ENCODE results near the gene DDX56.
"Not testable (repeated sequence)": the region's sequence is repeated elsewhere in the genome, so short reads cannot be mapped to it uniquely, and the experiment has no call there.

DDX56 gene

DNA sequence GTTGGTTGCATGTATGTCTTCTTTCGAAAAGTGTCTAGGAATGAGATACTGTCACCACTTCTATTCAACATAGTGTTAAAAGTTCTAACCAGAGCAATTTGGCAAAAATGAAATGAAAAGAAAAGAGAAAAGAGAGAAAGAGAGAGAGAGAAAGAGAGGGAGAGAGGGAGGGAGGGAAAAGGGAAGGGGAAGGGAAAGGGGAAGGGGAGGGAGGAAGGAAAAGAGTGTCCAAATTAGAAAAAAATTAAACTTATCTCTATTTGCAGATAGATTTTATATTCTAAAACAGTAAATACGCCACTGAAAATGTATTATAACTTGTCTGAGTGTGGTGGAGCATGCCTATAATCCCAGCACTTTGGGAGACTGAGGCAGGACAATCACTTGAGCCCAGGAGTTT lies 16.2 kb downstream of the DDX56 start:
- H3K36me3 ChIP-seq (ENCODE audit: control insufficient read depth in 1 of 2, insufficient read depth in 2 of 2, low read length in 2 of 2), result no peaks in the 10 kb centered on the region
- no peak overlapping the region for H3K27ac ChIP-seq (ENCODE audit: low read length)
- H3K4me3 ChIP-seq (ENCODE audit: low read depth in 1 of 2, low read length in 2 of 2), result no peak overlapping the region
- no peaks in the 10 kb centered on the region for H3K9me3 ChIP-seq (ENCODE audit: control insufficient read depth in 1 of 2, low read length in 2 of 2)
- H3K27me3 ChIP-seq (ENCODE audit: low read depth, low read length), result no peaks in the 10 kb centered on the region
- H3K4me1 ChIP-seq (ENCODE audit: control insufficient read depth in 1 of 2, insufficient read depth in 2 of 2, low read length in 2 of 2), result no peaks in the 10 kb centered on the region

DNA sequence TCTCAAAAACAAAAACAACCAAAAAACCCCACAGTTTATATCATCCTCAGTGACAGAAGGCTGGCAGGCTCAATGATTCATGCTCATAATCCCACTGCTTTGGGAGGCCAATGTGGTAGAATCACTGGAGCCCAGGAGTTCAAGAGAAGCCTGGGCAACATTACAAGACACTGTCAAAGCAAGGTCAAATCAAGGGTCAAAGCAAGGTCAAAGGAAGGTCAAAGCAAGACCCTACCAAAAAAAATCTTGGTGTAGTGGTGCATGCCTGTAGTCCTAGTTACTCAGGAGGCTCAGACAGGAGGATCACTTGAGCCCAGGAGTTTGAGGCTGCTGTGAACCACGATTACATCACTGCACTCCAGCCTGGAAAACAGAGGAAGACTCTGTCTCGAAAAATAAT lies 18.4 kb downstream of the DDX56 start:
- no peaks in the 10 kb centered on the region for H3K4me1 ChIP-seq (ENCODE audit: control insufficient read depth in 1 of 2, insufficient read depth in 2 of 2, low read length in 2 of 2)
- no peaks in the 10 kb centered on the region for H3K36me3 ChIP-seq (ENCODE audit: control insufficient read depth in 1 of 2, insufficient read depth in 2 of 2, low read length in 2 of 2)
- H3K27me3 ChIP-seq (ENCODE audit: low read depth, low read length), result no peaks in the 10 kb centered on the region
- H3K27ac ChIP-seq (ENCODE audit: low read length), result no peak overlapping the region
- no peak overlapping the region for H3K4me3 ChIP-seq (ENCODE audit: low read depth in 1 of 2, low read length in 2 of 2)
- H3K9me3 ChIP-seq (ENCODE audit: control insufficient read depth in 1 of 2, low read length in 2 of 2), result no peaks in the 10 kb centered on the region

DNA sequence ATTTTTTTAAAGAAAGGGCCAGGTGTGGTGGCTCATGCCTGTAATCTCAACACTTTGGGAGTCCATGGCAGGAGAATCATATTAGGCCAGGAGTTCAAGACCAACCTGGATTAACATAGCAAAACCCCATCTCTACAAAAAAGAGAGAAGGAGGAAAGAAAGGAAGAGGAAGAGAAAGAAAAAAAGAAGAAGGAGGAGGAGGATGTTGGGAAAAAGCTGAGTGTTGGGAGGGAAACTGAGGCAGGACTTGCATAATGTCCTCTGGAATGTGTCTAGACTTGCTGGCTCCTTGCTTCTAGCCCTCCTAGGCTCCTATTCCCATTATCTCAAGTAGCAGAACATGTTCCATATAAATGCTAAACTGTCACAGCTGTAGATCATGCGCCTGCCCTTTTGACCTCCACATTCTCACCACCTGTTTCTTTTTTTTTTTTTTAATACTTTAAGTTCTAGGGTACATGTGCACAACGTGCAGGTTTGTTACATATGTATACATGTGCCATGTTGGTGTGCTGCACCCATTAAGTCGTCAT lies 21.2 kb downstream of the DDX56 start:
- not testable (repeated sequence) for H3K27ac ChIP-seq (ENCODE audit: low read length); H3K36me3 ChIP-seq (ENCODE audit: control insufficient read depth in 1 of 2, insufficient read depth in 2 of 2, low read length in 2 of 2); H3K9me3 ChIP-seq (ENCODE audit: control insufficient read depth in 1 of 2, low read length in 2 of 2); H3K4me1 ChIP-seq (ENCODE audit: control insufficient read depth in 1 of 2, insufficient read depth in 2 of 2, low read length in 2 of 2); H3K27me3 ChIP-seq (ENCODE audit: low read depth, low read length); H3K4me3 ChIP-seq (ENCODE audit: low read depth in 1 of 2, low read length in 2 of 2)

DNA sequence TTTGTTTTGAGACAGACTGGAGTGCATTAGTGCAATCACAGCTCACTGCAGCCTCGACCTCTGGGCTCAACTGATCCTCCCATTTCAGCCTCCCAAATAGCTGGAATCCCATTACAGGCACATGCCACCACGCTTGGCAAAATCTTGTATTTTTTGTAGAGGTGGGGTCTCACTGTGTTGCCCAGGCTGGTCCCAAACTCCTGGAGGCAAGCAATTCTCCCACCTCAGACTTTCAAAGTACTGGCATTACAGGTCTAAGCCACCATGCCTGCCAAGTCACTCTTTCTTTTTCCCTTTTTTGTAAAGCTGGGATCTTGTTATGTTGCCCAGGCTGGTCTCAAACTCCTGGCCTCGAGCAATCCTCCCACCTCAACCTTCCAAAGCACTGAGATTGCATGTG lies 24.3 kb downstream of the DDX56 start:
- Histone ChIP-seq H3K9me3 (ENCODE audit: control insufficient read depth in 1 of 2, low read length in 2 of 2) (no peaks in the 10 kb centered on the region), H3K4me3 (ENCODE audit: low read depth in 1 of 2, low read length in 2 of 2) (no peak overlapping the region), H3K27ac (ENCODE audit: low read length) (no peak overlapping the region), H3K27me3 (ENCODE audit: low read depth, low read length) (no peaks in the 10 kb centered on the region), H3K36me3 (ENCODE audit: control insufficient read depth in 1 of 2, insufficient read depth in 2 of 2, low read length in 2 of 2) (no peaks in the 10 kb centered on the region), H3K4me1 (ENCODE audit: control insufficient read depth in 1 of 2, insufficient read depth in 2 of 2, low read length in 2 of 2) (no peaks in the 10 kb centered on the region)

DNA sequence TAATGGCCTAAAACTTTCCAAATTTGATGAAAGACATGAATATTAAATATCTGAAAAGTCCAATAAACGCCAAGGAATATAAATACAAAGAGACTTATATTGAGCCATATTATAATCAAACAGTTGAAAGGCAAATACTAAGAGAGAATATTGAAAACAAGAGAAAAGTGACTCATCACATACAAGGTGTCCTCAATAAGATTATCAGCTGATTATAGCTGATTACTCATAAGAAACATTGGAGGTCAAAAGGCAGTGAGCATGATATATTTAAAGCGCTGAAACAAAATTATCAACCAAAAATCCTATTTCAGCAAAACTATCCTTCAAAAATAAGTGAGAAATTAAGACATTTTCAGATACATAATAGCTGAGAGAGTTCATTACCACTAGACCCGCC lies 24.8 kb downstream of the DDX56 start:
- H3K27me3 ChIP-seq (ENCODE audit: low read depth, low read length), result no peaks in the 10 kb centered on the region
- no peaks in the 10 kb centered on the region for H3K9me3 ChIP-seq (ENCODE audit: control insufficient read depth in 1 of 2, low read length in 2 of 2)
- H3K4me1 ChIP-seq (ENCODE audit: control insufficient read depth in 1 of 2, insufficient read depth in 2 of 2, low read length in 2 of 2), result no peaks in the 10 kb centered on the region
- no peak overlapping the region for H3K4me3 ChIP-seq (ENCODE audit: low read depth in 1 of 2, low read length in 2 of 2)
- H3K36me3 ChIP-seq (ENCODE audit: control insufficient read depth in 1 of 2, insufficient read depth in 2 of 2, low read length in 2 of 2), result no peaks in the 10 kb centered on the region
- H3K27ac ChIP-seq (ENCODE audit: low read length), result no peak overlapping the region

DNA sequence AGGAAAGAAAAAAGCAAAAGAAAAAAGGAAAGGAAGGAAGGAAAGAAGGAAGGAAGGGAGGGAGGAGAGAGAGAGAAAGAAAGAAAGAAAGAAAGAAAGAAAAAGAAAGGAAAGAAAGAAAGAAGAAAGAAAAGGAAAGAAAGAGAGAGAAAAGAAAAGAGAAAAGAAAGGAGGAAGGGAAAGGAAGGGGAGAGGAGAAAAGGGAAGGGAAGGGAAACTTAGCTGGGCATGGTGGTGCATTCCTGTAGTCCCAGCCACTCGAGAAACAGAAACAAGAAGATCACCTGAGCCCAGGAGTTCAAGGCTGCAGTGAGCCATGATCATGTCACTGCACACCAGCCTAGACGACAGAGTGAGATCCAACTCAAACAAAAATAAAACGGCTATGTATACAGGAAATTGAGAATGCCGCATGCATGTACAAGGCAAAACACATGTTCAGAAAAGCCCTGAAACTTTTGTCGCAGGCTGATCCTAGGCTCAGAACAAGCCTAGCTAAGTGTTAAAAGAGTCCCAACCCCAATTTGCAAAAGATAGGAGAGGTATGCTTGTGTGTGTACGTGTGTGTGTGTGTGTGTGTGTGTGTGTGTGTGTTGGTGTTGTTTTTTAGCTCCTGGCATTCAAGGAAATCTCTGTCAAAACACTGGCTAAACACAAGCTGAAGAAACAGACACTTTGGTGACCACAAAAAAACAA lies 26.0 kb downstream of the DDX56 start:
- Histone ChIP-seq H3K4me1 (ENCODE audit: control insufficient read depth in 1 of 2, insufficient read depth in 2 of 2, low read length in 2 of 2) (no peaks in the 10 kb centered on the region), H3K4me3 (ENCODE audit: low read depth in 1 of 2, low read length in 2 of 2) (no peak overlapping the region), H3K27me3 (ENCODE audit: low read depth, low read length) (no peaks in the 10 kb centered on the region), H3K27ac (ENCODE audit: low read length) (no peak overlapping the region), H3K9me3 (ENCODE audit: control insufficient read depth in 1 of 2, low read length in 2 of 2) (no peaks in the 10 kb centered on the region), H3K36me3 (ENCODE audit: control insufficient read depth in 1 of 2, insufficient read depth in 2 of 2, low read length in 2 of 2) (no peaks in the 10 kb centered on the region)

DNA sequence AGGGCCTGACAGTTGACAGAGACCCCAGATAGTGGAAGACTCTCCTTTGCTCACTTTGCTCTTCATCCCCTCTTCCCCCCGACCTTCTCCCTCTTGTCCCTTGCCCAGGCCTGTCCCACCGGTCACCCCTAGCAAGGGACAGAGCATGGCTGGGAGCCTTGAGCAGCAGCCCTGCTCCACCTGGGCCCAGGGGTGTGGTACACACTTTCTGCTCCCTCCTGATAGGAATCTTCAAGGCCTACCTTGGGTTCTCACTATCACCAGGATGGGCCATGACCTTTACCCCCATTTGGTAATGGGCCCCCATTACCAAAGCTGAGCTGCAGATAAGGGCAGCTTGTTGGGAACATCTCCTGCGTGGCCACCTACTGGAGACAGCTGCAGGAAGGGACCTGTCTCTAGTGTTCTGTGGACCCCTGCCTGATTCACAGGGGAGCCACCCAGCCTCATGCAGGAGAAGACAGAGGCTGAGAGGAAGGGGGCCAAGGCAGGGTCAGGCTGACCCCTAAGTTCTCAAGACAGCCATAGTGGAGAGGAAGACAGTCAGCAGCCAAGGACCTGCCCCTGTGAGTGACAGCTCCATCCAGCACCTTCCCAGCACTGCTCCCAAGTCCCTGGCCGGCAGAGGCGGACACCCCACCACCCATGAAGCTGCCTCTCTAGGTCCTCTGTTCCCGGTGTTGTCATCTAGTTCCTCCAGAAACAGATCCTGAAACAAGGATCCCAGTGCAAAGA lies 31.7 kb downstream of the DDX56 start:
- Histone ChIP-seq H3K9me3 (ENCODE audit: control insufficient read depth in 1 of 2, low read length in 2 of 2) (no peaks in the 10 kb centered on the region), H3K27ac (ENCODE audit: low read length) (peak overlapping the region; percentile 63), H3K4me1 (ENCODE audit: control insufficient read depth in 1 of 2, insufficient read depth in 2 of 2, low read length in 2 of 2) (no peaks in the 10 kb centered on the region)

DNA sequence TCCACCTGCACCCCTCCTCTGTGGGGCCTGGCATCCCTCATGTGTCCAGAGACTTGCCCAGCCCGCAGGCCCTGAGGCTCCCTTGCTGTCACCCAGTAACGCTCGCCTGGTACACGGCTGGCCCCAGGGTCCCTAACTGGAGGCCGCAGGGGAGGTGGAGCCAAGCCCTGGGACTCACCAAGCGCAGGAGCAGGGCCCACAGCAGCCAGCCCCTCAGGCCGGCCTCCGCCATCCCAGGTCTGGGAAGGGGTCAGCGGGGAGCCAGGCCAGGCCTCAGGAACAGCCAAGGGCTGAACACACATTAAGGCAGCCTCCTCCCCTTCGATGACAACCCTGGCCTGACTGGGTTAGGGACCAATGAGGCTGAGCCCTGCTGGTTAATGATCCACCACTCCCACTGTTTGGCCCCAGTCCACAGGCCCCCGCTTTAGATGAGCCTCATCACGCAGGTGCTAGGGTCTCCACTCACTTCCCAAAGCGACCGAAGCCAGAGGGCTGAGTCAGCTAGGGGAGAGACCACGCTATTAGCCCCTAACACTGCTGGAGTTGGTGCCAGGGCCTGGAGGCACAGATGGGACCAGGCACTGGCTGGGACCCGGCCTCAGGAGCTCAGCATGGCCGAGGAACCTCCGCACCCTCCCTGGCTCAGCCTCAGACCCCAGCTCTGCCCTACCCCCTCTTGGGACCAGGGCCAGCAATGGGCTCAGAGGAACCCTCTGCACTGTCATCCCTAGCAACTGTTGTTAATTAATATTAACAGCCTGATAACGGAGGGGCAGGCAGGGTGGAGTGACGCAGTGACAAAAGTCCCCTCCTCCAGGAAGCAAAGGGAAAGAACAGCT lies 32.5 kb downstream of the DDX56 start, which contains the start of gene NPC1L1:
TSS of gene NPC1L1 (minus strand) at position 303 of the 842 bp plus-strand sequence. CDS start at position 232, 71 bp downstream.
- Histone ChIP-seq H3K9me3 (ENCODE audit: control insufficient read depth in 1 of 2, low read length in 2 of 2) (no peaks in the 10 kb centered on the region), H3K4me3 (ENCODE audit: low read depth in 1 of 2, low read length in 2 of 2) (peak within 1 kb of the TSS in 1 of 2 donors; percentile 21), H3K27ac (ENCODE audit: low read length) (peak within 1 kb of the TSS; percentile 72), H3K36me3 (ENCODE audit: control insufficient read depth in 1 of 2, insufficient read depth in 2 of 2, low read length in 2 of 2) (no peaks in the 10 kb centered on the region), H3K4me1 (ENCODE audit: control insufficient read depth in 1 of 2, insufficient read depth in 2 of 2, low read length in 2 of 2) (no peaks in the 10 kb centered on the region), H3K27me3 (ENCODE audit: low read depth, low read length) (no peaks in the 10 kb centered on the region)

More for the DNA sequence above, 31.7 kb downstream of the DDX56 start:
- no peaks in the 10 kb centered on the region for H3K36me3 ChIP-seq (ENCODE audit: control insufficient read depth in 1 of 2, insufficient read depth in 2 of 2, low read length in 2 of 2)
- H3K4me3 ChIP-seq (ENCODE audit: low read depth in 1 of 2, low read length in 2 of 2), result no peak overlapping the region
- H3K27me3 ChIP-seq (ENCODE audit: low read depth, low read length), result no peaks in the 10 kb centered on the region

DNA sequence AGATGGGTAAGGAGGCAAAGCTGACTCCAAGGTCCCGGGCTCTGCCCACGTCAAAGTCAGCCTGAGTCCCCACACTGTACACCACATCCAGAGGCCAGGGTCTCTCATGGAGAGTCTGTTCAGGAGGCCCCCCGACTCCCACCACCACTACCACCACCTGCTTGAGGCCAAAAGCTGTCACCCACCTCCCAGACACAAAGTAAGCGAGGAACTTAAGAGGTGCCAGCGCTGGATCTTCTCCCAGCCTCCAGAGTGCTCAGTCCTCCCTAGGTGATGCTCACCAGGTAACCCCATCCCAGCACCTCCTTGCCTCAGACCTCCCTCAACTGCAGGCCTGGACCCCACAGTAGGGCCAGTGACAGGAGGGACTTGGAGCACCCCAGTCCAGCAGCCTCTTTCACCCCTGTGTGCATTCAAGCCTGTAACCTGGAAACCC lies 33.1 kb downstream of the DDX56 start:
- peak overlapping the region in 1 of 2 donors; percentile 21 for H3K4me3 ChIP-seq (ENCODE audit: low read depth in 1 of 2, low read length in 2 of 2)
- H3K27me3 ChIP-seq (ENCODE audit: low read depth, low read length), result no peaks in the 10 kb centered on the region
- peak overlapping the region; percentile 72 for H3K27ac ChIP-seq (ENCODE audit: low read length)
- H3K36me3 ChIP-seq (ENCODE audit: control insufficient read depth in 1 of 2, insufficient read depth in 2 of 2, low read length in 2 of 2), result no peaks in the 10 kb centered on the region
- H3K9me3 ChIP-seq (ENCODE audit: control insufficient read depth in 1 of 2, low read length in 2 of 2), result no peaks in the 10 kb centered on the region
- H3K4me1 ChIP-seq (ENCODE audit: control insufficient read depth in 1 of 2, insufficient read depth in 2 of 2, low read length in 2 of 2), result no peaks in the 10 kb centered on the region

DNA sequence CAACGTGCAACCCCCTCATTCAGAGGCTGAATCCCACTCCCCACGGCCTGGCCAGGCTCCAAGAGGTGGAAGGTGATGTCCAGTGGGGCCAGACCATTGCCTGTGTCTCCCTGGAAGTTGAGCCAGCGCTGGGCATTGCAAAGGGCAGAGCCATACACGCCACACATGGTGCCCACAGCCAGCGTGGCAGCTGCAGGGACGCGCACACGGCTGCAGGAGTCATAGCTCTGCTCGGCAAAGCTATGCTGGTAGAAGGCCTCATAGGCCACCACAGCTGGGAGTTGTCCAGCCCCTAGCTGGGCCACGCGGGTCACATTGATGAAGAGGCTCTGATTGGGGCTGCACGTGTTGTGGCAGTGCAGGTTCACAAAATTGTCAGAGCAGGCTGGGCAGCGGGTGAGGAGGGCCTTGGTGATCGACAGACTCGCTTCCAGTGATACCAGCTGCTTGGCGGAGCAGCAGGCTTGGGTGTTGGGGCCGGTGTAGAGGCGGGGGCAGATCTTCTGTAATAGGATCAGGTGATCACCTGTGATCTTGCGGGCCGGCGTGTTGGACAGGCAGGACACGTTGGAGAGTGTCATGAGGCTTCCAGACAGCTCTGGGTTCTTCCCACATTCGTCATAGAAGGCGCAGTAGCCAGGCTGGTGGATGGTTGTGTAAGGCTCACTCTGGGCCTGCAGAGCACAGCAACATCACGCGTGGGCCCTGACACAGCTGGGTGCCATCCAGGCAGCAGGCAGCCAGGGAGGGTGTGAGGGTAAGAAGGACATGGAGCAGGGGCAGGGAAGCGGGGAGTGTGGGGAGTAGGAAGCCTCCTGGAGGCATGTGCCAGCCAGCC lies 33.8 kb downstream of the DDX56 start:
- Histone ChIP-seq H3K36me3 (ENCODE audit: control insufficient read depth in 1 of 2, insufficient read depth in 2 of 2, low read length in 2 of 2) (no peaks in the 10 kb centered on the region), H3K4me3 (ENCODE audit: low read depth in 1 of 2, low read length in 2 of 2) (peak overlapping the region in 1 of 2 donors; percentile 21), H3K9me3 (ENCODE audit: control insufficient read depth in 1 of 2, low read length in 2 of 2) (no peaks in the 10 kb centered on the region), H3K4me1 (ENCODE audit: control insufficient read depth in 1 of 2, insufficient read depth in 2 of 2, low read length in 2 of 2) (no peaks in the 10 kb centered on the region), H3K27ac (ENCODE audit: low read length) (no peak overlapping the region), H3K27me3 (ENCODE audit: low read depth, low read length) (no peaks in the 10 kb centered on the region)

Data from muscle layer of duodenum (tissue), 2 donors.